Mucosa of rectum (tissue), 2 donors: ENCODE measurements around the gene ZNF497.
"Not testable (repeated sequence)": the region's sequence is repeated elsewhere in the genome, so short reads cannot be mapped to it uniquely, and the experiment has no call there.

Experiments used
- H3K27ac ChIP-seq, 2 donors: one replicate each; pipeline ENCODE4 v1.7.0; 2013; ENCODE audit warnings: inconsistent platforms in 2 of 2, low read depth in 2 of 2, low read length in 2 of 2
- H3K27me3 ChIP-seq, 2 donors: one replicate each; pipeline ENCODE4 v1.7.0; 2013; ENCODE audit warnings: low read length in 2 of 2; ENCODE audit not compliant: control insufficient read depth in 2 of 2, insufficient read depth in 2 of 2
- H3K36me3 ChIP-seq, 2 donors: one replicate each; pipeline ENCODE4 v1.7.0; 2013; ENCODE audit warnings: low read length in 2 of 2; ENCODE audit not compliant: control insufficient read depth in 2 of 2, insufficient read depth in 2 of 2
- H3K4me1 ChIP-seq, 2 donors: one replicate each; pipeline ENCODE4 v1.7.0; 2013; ENCODE audit warnings: low read length in 2 of 2, mild to moderate bottlenecking in 1 of 2; ENCODE audit not compliant: control insufficient read depth in 2 of 2, insufficient read depth in 2 of 2
- H3K4me3 ChIP-seq, 2 donors: one replicate each; pipeline ENCODE4 v1.7.0; 2013; ENCODE audit warnings: low read length in 2 of 2
- H3K9ac ChIP-seq, 2 donors: one replicate each; pipeline ENCODE4 v1.7.0; 2013; ENCODE audit warnings: low read length in 2 of 2, low read depth in 1 of 2, mild to moderate bottlenecking in 1 of 2
- H3K9me3 ChIP-seq, 2 donors: one replicate each; pipeline ENCODE4 v1.7.0; 2013; ENCODE audit warnings: low read length in 2 of 2; ENCODE audit not compliant: control insufficient read depth in 2 of 2
- donor health status: healthy.
- donor health status: Normal muscosa, but diverticular disease.

Gene ZNF497

DNA sequence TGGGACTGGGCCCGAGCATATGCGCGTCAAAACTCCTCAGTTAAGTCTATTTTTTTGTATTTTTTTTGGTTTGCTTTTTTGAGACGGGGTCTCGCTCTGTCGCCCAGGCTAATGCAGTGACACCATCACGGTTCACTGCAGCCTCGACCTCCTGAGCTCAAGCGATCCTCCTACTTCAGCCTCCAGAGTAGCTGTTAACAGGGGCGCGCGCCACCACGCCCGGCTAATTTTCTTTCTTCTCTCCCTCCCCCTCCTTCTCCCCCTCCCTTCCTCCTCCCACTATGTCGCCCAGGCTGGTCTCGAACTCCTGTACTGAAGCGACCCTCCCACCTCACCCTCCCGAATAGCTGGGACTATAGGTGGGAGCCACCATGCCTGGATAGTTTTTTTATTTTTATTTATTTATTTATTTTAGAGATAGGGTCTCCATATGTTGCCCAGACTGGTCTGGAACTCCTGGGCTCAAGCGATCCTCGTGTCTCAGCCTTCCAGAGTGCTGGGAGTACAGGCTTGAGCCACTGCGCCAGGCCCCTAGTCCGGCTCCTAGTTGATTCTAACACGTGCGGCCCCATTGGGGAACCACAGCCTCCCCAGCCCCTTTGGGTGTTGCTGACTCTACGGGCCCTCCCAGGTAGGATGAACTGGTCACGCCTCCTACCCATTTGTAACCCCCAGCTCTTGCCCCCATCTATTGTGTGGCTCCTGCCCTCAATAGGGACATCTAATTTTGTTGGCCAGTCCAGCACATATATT lies 19.1 kb upstream of the ZNF497 start:
- Histone ChIP-seq H3K4me1 (peaks cover 24 to 26% of the 10 kb centered on the region in 2 donors), H3K9me3 (no peaks in the 10 kb centered on the region), H3K36me3 (no peaks in the 10 kb centered on the region), H3K27ac (peak overlapping the region; percentile 92 to 93), H3K27me3 (no peaks in the 10 kb centered on the region), H3K4me3 (peak overlapping the region; percentile 75 to 89), H3K9ac (peak overlapping the region; percentile 63 to 75)

- Histone ChIP-seq H3K27ac (peak within 1 kb of the TSS; percentile 92 to 93), H3K4me1 (peaks cover 20 to 21% of the 10 kb centered on the region in 2 donors), H3K9me3 (no peaks in the 10 kb centered on the region), H3K4me3 (peak within 1 kb of the TSS; percentile 75 to 89), H3K27me3 (no peaks in the 10 kb centered on the region), H3K9ac (peak within 1 kb of the TSS; percentile 76 to 93), H3K36me3 (no peaks in the 10 kb centered on the region)
Observed at GRCh38 chr19:58380662-58381459, 18.3 kb upstream of the ZNF497 start, which contains the start of gene ZNF837. Gene ZNF837 (minus strand): TSS chr19:58381030. CDS start chr19:58369332, 11,698 bp downstream.

DNA sequence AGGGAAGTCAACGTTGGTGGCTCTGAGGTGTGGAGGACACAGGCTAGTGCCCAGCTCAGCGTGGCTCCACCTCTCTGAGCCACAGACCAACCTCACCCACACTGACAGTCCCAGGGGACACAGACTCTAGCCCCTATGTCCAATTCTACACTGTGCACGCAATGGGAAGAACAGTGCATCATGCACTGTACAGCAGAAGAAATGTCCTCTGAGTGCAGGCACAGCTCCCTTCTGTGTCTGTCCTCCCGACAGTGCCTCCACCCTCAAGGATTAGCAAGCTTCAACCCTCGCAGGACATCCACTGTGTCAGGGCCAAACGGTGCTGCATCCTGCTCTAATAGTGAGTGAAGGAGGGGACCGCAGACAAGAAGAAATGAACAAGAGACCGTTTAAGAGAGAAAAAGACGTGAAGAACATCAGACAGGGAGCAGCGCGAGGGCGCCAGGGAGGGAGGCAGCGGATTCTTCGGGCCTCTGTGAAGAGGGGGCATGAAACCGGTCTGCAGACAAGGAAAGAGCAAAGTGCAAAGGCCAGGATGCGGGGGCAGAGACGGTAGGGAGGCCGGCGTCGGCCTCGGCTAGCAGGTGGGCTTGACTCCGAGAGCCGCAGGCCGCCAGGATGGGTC lies 17.6 kb upstream of the ZNF497 start:
- Histone ChIP-seq H3K27me3 (no peaks in the 10 kb centered on the region), H3K9me3 (no peaks in the 10 kb centered on the region), H3K4me3 (peak overlapping the region; percentile 63 to 89), H3K36me3 (no peaks in the 10 kb centered on the region), H3K4me1 (peaks cover 13 to 15% of the 10 kb centered on the region in 2 donors), H3K9ac (peak overlapping the region; percentile 76 to 93), H3K27ac (peak overlapping the region; percentile 92 to 93)

GRCh38 chr19:58379246-58379645 lies 16.7 kb upstream of the ZNF497 start:
- H3K27ac ChIP-seq, result no peak overlapping the region
- H3K36me3 ChIP-seq, result no peaks in the 10 kb centered on the region
- H3K9ac ChIP-seq, result no peak overlapping the region
- H3K4me1 ChIP-seq, result peaks cover 13 to 15% of the 10 kb centered on the region in 2 donors
- no peaks in the 10 kb centered on the region for H3K27me3 ChIP-seq
- H3K9me3 ChIP-seq, result no peaks in the 10 kb centered on the region
- H3K4me3 ChIP-seq, result no peak overlapping the region

- not testable (repeated sequence) for H3K4me3 ChIP-seq, H3K9ac ChIP-seq, H3K9me3 ChIP-seq, H3K27me3 ChIP-seq, H3K27ac ChIP-seq, H3K36me3 ChIP-seq
- H3K4me1 ChIP-seq, result peaks cover 7 to 15% of the 10 kb centered on the region in 2 donors
Observed at GRCh38 chr19:58376724-58377123, 14.2 kb upstream of the ZNF497 start.

GRCh38 chr19:58374200-58374599 lies 11.6 kb upstream of the ZNF497 start:
- Histone ChIP-seq H3K36me3 (peaks cover 0 to 3% of the 10 kb centered on the region in 2 donors), H3K27ac (no peak overlapping the region), H3K9ac (no peak overlapping the region), H3K4me3 (no peak overlapping the region), H3K27me3 (no peaks in the 10 kb centered on the region), H3K9me3 (no peaks in the 10 kb centered on the region), H3K4me1 (no peaks in the 10 kb centered on the region)

- Histone ChIP-seq H3K4me3 (no peak overlapping the region), H3K9me3 (no peaks in the 10 kb centered on the region), H3K36me3 (peaks cover 0 to 3% of the 10 kb centered on the region in 2 donors), H3K9ac (no peak overlapping the region), H3K27me3 (no peaks in the 10 kb centered on the region), H3K4me1 (no peaks in the 10 kb centered on the region), H3K27ac (no peak overlapping the region)
Observed at GRCh38 chr19:58372311-58373133, 10.0 kb upstream of the ZNF497 start.

GRCh38 chr19:58368561-58369360 lies 6.2 kb upstream of the ZNF497 start:
- Histone ChIP-seq H3K36me3 (peaks cover 0 to 3% of the 10 kb centered on the region in 2 donors), H3K9me3 (no peaks in the 10 kb centered on the region), H3K4me1 (no peaks in the 10 kb centered on the region), H3K9ac (no peak overlapping the region), H3K27ac (no peak overlapping the region), H3K4me3 (no peak overlapping the region), H3K27me3 (no peaks in the 10 kb centered on the region)
